GM19238 (cell line): ENCODE measurements around the gene COMMD1.
"Not testable (repeated sequence)": the region's sequence is repeated elsewhere in the genome, so short reads cannot be mapped to it uniquely, and the experiment has no call there.

Source experiments
- DNase-seq: peaks from one replicate; pipeline ENCODE4 v3.0.0; 2011; ENCODE audit warnings: low spot score; ENCODE audit not compliant: insufficient read length

Gene COMMD1

DNA sequence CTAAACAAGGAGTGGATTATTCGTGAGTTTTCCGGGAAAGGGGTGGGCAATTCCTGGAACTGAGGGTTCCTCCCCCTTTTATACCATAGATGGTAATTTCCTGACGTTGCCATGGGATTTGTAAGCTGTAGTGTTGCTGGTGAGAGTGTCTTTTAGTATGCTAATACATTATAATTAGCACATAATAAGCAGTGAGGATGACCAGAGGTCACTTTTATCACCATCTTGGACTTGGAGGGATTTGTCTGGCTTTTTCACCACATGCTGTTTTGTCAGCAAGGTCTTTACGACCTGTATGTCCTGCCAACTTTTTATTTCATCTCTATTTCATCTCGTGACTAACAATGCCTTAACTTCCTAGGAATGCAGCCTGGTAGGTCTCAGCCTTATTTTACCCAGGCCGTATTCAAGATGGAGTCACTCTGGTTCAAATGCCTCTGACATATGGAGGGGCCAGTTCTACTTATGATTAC is 165.7 kb downstream of the COMMD1 start:
- no peak for DNase-seq

DNA sequence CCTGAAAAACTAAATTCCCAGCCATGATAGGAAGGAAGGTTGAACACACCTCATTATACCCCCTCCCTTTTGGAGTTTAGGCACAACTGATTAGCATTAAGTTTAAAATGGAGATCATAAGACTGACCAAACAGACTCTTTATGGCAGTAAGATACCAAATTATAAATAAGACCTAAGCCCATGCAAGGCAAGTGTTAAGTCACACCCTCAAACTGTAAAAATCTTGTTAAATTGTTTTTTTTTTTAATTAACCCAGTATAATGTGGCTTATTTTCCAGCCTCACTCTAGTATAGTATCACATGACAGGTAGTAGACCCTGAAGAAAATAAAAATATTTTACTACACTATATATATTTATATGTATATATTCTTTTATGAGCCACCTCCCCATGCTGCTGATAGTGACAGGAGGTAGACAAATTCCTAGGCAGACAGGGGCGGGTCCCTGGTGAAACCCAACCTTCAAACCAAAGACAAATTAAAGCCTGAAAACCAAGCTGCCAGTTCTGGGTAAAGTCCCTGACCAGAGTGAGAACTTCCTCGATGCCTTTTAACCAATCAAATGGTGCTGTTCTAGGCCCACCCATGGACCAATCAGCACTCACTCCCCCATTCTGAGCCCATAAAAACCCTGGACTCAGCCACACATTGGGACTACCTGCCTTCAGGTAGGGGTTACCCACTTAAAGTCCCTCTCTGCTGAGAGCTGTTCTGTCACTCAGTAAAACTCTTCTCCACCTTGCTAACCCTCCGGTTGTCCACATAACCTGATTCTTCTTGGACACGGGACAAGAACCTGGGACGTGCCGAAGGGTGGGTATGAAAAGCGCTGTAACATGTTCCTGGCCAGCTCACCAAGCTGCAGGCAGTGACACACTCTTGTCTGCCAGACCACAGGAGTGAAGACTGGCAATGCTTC is 166.5 kb downstream of the COMMD1 start:
- no peak for DNase-seq

DNA sequence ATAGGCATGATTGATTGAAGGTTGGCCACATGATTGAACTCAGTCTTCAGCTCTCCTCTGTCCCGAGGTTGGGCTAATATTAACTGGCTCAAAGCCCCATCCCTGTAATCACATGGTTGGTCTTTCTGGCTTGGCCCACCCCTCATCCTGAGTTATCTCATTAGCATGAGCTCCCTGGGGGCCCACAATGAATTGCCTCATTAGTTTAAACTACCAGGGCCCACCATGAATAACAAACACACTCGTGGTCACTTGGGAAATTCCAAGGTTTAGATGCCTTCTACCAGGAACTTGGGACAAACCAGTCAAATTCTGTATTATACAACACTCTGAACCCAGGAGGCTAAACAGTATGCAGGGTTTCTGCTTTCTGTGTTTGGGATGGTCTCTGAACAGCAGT is 168.8 kb downstream of the COMMD1 start:
- no peak for DNase-seq

DNA sequence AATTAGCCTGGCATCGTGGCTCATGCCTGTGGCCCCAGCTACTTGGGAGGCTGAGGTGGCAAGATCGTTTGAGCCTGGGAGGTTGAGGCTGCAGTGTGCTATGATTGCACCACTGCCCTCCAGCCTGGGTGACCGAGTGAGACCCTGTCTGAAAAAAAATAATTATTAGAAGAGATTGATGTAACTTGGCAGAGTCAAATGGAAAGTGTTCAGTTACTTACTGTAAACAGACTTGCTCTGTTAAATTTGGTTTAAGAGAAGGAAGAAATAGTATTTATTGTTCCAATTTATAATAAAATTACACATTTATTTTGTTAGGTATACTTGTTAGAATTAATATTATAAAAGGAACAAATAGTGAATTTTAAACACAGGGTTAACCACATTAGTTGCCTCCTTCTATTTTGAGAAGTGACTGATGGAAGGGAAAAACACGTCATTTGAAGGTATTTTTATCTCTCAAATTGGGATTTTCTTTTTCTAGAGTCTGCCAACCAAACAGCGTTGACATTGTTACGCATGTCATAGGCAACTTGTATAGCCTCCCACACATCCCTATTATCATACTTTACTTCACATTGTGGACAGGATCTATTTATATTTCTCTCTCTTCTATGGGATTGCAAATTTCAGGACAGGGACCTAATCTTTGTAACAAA is 171.6 kb downstream of the COMMD1 start:
- DNase-seq: no peak

DNA sequence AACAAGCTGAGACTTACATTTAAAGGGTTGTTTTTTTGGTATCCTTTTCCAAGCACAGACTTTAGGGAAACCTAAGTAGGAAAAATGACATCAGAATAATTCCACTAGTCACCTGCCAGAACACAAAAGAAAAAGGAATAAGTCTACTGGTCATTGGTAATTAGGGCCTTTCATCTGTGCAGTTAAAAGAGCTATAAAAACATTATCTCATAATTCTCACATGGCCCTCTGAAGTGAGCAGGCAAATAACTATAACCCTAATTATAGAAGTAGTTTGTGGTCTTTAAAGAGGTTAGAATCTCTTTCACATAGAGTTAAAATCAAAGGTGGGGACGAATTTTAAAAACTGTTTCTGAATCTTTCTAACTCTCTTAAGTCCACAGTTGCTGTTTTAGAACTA is 179.3 kb downstream of the COMMD1 start:
- DNase-seq: no peak

DNA sequence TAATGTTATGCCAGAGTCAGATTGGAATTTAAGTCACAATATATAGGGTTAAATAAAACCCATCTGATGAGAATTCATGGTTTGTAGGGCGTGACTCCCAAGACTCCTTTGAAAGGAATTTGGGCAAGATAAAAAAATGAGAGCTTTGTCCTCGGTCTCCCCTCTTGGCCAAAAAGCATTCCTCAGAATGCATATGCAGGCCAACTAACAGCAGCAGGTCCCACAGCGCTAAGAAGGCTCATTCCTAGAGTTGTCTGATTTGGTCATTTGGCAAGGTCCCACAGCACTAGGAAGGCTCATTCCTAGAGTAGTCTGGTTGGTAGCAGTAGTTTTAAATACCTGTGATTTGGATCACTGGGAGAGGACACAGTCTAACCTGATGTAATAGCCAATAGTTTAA is 184.2 kb downstream of the COMMD1 start:
- DNase-seq: no peak

DNA sequence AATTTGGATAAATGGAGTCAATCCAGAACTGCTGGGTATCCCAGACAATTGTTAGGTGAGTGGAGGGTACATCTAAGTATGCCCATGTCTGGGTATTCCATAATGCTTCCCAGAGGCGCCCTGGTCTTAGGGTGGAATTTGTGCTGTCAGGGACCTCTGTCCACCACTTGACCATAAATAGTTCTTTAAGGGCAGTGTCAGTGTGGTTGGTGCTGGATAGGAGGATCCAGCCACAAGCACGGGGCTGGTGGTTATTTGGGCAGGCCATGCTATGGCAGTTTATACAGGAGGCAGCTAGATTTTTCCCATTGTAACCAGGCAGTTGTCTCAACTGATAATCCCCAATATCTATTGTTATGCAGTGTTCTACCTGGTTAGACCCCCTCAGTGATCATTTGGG is 186.0 kb downstream of the COMMD1 start:
- no peak for DNase-seq

DNA sequence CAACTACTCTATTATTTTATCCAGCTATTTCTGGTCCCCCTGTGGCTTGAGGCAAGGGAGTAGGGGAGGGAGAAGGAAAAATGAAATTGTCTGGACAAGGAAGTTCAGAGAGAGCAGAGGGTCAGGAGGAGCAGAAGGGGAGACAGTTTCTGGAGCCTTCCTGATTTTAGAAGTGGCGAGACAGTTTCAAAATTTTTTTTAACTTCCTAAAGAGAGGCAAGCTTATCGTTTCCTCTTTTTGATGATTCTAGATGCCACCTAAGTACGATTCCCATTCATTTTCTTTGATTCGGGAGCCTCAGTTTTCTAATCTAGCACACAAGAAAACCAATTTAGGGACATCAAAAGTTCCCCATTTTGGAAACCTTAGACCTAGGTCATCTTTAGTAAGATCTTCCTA is 193.6 kb downstream of the COMMD1 start:
- no peak for DNase-seq

DNA sequence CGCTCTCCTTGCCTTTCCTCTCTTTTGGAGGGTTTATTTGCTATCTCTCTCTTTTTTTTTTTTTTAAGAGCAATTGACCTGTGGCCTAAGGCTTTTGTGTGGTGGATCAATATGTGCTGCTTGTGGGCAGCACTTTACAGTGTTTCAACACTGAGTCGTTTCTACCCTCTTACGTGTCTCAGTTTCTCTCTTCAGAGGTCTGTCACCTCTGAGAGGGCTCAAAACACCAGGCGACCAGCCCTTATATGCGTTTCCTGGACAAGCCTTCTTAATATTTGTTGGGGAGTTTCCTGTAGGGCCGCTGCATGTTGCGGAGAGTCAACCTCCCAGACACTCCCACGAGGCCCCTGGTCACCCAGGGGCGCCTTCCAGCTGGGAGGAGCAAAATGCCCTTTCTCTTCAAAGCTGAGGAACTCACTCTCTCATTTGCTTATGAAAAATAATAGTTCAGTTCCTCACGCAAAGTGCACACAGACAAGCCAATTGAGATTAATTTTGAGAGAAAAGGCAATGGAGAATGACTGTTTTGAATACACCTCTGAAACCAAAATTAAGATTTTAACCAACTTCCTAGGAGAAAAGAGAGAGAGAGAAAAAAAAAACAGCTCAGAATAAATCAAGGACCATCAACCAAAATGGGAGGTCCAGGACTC is 194.2 kb downstream of the COMMD1 start:
- DNase-seq: peak; percentile 27

DNA sequence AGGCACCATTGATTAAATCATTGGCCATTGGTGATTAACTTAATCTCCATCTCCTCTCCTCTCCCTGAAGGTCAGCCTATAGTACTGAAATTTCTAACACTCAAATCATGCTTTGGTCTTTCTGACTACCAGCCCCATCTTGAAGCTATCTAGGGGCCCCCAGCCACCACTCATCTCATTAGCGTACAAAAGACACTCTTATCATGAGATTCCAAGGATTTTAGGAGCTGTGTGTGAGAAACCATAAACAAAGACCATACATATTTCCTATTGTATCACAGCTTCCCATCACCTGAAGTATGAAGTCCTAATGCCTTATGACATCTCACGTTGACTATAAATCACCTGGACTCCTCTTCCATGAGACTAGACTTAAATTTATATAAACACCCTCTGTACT is 196.4 kb downstream of the COMMD1 start:
- no peak for DNase-seq

DNA sequence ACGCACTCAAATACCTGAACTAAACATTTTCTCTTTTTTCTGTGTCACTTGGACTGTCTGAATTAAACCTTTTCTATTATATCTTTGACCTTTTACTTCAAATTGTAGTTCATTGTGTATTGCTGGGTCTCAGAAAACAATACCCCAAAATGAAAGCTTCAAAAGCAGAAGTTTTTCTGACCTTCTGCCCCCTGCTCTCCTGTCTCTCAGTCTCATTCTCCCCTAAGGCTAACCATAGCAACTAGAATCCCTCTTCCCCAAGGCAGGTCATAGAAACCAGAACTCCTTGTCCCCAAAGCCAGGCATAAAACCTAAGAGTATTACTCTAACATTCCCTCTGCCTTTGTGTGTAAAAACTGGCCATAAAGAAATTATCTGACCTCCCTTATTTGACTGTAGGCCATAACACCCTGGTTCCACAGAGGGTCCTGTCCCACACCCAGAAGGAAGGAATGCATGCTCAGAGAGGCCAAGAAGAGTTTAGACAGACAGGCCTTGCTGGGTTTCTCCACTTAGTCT is 197.0 kb downstream of the COMMD1 start:
- no peak for DNase-seq

DNA sequence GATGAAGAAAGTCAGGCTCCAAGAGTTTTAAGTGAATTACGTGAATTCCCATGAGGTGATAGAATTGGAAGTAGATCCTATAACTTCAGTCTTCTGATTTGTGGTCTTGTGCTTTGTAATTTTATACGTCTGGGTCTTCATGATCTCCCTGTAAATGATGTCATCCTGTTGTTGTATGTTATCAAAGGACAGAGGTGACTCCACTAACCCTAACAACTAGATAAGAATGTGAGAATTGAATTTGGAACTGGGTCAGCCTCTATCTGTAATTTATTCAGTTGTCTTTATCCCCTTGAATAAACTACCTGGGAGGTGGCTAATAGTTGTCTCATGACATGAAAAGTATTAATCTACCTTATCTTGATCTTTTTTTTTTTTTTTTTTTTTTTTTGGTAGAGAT is 204.1 kb downstream of the COMMD1 start:
- no peak for DNase-seq

DNA sequence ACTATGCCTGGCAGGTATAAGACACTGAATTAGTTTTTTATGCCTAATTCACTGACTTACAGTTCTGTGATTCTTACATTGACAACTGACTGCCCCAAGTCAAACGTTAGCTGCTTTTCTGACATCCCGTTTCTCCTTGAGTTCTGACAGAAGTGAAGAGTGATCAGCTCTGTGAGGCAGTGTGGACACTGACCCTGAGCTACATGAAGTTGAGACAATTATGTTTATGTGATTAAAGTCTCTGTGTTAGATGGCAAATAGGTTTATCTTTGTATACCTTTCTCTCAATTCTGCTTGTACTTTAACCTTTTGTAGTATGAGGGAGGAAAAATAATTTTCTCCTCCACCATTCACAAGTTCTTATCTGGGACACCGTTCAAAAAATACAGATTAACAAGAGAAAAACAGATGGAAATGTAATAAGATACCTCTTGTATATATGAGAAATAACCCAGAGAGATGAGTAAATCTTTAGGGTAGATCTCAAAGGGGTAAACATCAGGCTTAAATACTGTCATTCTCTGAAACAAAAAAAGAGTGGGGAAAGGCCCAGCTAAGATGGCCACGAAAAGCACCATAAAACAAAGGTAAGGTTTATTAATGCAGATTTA is 205.0 kb downstream of the COMMD1 start:
- DNase-seq: no peak

DNA sequence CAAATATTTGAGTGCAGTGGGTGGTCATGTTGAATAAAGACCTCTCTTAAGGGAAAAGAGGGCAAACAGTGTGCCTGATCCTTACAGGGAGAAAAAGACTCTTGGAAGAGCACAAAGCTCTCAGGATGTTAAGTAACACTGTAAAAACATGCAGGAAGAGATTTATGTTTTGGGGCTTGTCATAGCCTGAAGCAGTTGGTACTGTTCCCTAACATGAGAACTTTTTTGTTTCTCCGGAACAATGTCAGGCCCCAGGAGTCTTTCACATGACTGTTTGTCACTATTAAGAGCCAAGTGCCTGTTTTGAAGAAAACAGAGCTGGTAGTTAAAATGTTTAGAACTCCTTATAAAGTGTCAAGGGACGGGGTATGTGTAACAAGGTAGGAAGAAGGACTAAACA is 206.7 kb downstream of the COMMD1 start:
- DNase-seq: no peak

DNA sequence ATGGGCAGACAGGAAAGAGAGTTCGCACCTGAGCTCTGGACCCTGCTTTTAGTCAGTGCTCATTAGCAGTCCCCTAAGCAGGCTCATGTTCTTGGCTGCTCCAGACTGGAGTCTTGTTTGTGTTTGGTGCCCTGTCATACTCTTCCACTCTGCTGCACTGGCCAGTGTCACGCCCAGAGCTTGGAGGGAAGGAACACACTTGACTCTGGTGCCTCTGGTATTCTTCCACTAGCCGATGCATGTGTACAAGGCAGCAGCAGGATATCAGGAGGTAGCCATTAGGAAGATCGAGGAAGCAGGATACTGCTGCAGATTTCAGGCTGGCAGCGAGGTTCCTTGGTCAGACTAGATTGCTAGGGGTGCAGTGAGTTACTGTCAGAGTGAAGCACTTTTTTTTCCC is 209.1 kb downstream of the COMMD1 start:
- DNase-seq: no peak

DNA sequence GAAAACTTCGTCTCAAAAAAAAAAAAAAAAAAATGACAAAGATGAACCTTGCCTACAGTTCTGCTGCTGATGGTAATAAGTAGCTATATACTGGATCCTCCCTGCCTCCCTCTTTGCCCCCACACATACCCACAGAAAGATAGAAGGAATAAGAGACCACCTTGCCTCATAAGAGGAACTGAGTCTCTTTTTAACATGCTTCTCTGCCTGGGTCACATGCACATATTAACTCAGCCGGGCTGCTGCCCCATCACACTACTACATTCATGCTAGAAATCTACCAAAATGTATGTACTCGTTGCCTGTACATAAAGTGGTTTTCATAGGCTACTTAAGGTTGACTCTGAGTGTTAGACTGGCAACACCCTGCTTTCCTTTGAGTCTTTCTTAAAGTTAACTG is 211.5 kb downstream of the COMMD1 start:
- no peak for DNase-seq

DNA sequence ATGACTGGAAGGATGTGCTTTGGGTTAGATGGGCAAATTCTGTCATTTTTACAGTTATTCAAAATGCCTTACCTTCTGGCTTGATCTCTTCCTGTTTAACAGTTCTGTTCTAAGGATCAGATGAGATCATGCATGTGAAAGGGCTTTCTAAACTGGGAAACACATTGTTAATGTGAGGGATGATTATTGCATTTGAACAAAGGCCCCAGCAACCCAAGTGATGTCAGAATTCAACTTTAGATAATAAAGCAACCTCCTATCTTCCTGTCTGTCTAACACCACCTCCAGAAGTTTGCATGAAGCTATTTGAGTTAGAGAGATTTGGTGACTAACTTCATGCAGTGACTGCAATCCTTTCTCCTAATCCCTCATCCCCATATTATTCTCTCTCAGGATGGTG is 212.7 kb downstream of the COMMD1 start:
- DNase-seq: no peak

DNA sequence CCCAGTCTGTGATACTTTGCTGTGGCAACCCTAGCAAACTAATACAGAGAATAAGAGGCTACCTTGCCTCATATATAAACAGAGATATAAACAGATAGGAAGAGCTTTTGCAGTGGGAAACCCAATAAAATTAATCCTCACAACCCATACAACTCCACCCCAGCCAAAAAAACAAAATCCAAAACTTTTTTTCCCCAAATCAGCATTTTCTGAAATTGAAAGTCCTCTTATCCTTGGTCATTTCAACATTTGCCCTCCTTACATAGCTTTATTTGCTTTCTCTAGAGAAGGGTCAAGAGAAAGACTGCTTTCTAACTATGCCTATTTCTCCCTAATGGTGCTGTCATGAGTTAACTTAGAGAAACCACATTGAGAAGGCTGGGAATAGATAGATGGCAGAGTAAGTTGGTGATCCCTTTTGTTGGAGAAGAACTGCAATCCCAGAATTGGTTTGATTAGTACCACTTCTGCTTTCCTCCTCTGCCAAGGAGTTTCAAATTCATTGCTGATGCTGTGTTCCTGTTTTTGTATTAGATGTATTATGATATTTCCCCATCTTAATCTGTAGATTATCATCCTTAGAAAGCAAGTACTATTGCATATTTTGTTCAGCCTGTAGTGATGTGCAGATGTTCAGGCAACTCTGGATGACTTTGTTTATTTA is 214.0 kb downstream of the COMMD1 start:
- no peak for DNase-seq

DNA sequence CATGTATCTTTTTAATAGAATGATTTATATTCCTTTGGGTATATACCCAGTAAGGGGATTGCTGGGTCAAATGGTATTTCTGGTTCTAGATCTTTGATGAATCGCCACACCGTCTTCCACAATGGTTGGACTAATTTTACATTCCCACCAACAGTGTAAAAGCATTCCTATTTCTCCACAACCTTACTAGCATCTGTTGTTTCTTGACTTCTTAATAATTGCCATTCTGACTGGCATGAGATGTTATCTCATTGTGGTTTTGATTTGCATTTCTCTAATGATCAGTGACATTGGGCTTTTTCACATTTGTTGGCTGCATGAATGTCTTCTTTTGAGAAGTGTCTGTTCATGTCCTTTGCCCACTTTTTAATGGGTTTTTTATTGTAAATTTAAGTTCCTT is 220.8 kb downstream of the COMMD1 start:
- not testable (repeated sequence) for DNase-seq

DNA sequence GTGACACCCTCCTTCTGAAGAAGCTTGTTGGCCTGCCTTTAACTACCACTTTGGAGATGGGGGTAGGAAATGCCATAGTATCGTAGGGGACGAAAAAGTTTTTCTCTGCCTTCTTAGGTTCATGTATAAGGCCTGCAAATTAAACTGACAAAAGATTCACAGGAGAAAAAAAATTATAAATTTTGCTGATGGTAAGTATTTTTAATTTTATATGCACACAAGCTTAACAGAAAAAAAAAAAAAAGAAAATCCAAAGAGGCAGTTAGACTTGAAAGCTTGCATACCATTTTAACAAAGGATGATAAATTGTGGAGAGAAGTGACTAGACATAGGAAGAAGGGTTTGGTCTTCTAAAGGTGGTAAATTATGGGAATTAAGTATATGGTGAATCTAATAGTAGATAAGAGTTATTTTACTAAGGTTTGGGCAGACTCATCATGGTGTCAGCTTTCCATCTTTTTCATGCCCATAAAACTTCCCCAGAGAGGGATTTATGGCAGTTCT is 227.9 kb downstream of the COMMD1 start:
- DNase-seq: no peak
